AG09309 (cell line): Measurements from ENCODE around the gene ABCC11.

Source experiments
- DNase-seq: peaks from one replicate; pipeline ENCODE4 v3.0.0-alpha.2; 2010; ENCODE audit warnings: low read depth
- H3K4me3 ChIP-seq: 2 replicates; pipeline ENCODE4 v1.5.1; 2011; ENCODE audit warnings: mild to moderate bottlenecking, low read depth, low read length, moderate library complexity; ENCODE audit not compliant: control insufficient read depth
- CTCF ChIP-seq: IDR thresholded peaks from 2 replicates; pipeline ENCODE4 v1.5.1; 2011; ENCODE audit warnings: mild to moderate bottlenecking, low read depth, low read length, inconsistent platforms; ENCODE audit not compliant: insufficient read depth, control insufficient read depth; ENCODE audit errors: missing control alignments

ABCC11 gene

GRCh38 chr16:48150707-48151106 is 96.6 kb downstream of the ABCC11 start:
- no peak for TF ChIP-seq CTCF
- no peak overlapping the region for H3K4me3 ChIP-seq
- DNase-seq = no peak

- DNase-seq = no peak
- no peak overlapping the region for H3K4me3 ChIP-seq
- TF ChIP-seq CTCF = no peak
These were observed 100.6 kb downstream of the ABCC11 start for GRCh38 chr16:48146710-48147109.

GRCh38 chr16:48146131-48146530 is 101.2 kb downstream of the ABCC11 start:
- no peak overlapping the region for H3K4me3 ChIP-seq
- DNase-seq = no peak
- TF ChIP-seq CTCF = no peak

GRCh38 chr16:48143812-48144368 is 103.4 kb downstream of the ABCC11 start:
- H3K4me3 ChIP-seq = no peak overlapping the region
- DNase-seq = no peak
- no peak for TF ChIP-seq CTCF

GRCh38 chr16:48140821-48141220 is 106.5 kb downstream of the ABCC11 start:
- DNase-seq = no peak
- H3K4me3 ChIP-seq = no peak overlapping the region
- TF ChIP-seq CTCF = no peak

GRCh38 chr16:48139517-48139916 is 107.8 kb downstream of the ABCC11 start:
- H3K4me3 ChIP-seq = no peak overlapping the region
- no peak for TF ChIP-seq CTCF
- no peak for DNase-seq

GRCh38 chr16:48138543-48138942 is 108.8 kb downstream of the ABCC11 start:
- no peak for TF ChIP-seq CTCF
- DNase-seq = no peak
- no peak overlapping the region for H3K4me3 ChIP-seq
